ENCODE results near the gene NSMCE1. TPM values are rescaled to one million over a fixed set of nuclear protein-coding genes. Genes with fewer than 3 reads are reported as not detected.

Gene NSMCE1
- total RNA-seq, 1 experiment from 2014 or later: 37.0 TPM

- Mint-ChIP-seq H3K36me3 (ENCODE audit: insufficient read depth, unreplicated experiment) (peaks cover 19% of the 10 kb centered on the region), H3K9me3 (ENCODE audit: unreplicated experiment) (no peaks in the 10 kb centered on the region), H3K27me3 (ENCODE audit: insufficient read depth, unreplicated experiment) (no peaks in the 10 kb centered on the region), H3K4me3 (ENCODE audit: unreplicated experiment) (no peak overlapping the region), H3K27ac (ENCODE audit: unreplicated experiment) (no peak overlapping the region), H3K4me1 (ENCODE audit: low read depth, unreplicated experiment) (peaks cover 6% of the 10 kb centered on the region)
- Histone ChIP-seq H3K4me3 (ENCODE audit: low read depth, low read length) (no peak overlapping the region), H3K4me1 (peaks cover 6% of the 10 kb centered on the region; the same call in 1 of the 2 replicates), H3K36me3 (ENCODE audit: control insufficient read depth, insufficient read depth, low read length) (peaks cover 1% of the 10 kb centered on the region; the same call in 1 of the 2 replicates), H3K9me3 (no peaks in the 10 kb centered on the region), H3K27me3 (replicated peaks; ENCODE audit: control insufficient read depth, insufficient read depth, low read length) (no peaks in the 10 kb centered on the region)
- DNase-seq: no peak
- BruUV-seq (replicated peaks): no TSS peak
- no peak for TF ChIP-seq CTCF (IDR thresholded peaks at IDR 0.05; ENCODE audit: insufficient read depth in 1 of 2, low read depth in 1 of 2, low read length in 1 of 2, severe bottlenecking in 1 of 2, unreplicated experiment in 1 of 2)
- ChIA-PET POLR2A (no interaction called here), CTCF (no interaction called here)
- intact Hi-C loops (cut with micrococcal nuclease; ENCODE audit: unreplicated experiment): no loop called here
These were observed 40.5 kb downstream of the NSMCE1 start for GRCh38 chr16:27228045-27228444.

DNA sequence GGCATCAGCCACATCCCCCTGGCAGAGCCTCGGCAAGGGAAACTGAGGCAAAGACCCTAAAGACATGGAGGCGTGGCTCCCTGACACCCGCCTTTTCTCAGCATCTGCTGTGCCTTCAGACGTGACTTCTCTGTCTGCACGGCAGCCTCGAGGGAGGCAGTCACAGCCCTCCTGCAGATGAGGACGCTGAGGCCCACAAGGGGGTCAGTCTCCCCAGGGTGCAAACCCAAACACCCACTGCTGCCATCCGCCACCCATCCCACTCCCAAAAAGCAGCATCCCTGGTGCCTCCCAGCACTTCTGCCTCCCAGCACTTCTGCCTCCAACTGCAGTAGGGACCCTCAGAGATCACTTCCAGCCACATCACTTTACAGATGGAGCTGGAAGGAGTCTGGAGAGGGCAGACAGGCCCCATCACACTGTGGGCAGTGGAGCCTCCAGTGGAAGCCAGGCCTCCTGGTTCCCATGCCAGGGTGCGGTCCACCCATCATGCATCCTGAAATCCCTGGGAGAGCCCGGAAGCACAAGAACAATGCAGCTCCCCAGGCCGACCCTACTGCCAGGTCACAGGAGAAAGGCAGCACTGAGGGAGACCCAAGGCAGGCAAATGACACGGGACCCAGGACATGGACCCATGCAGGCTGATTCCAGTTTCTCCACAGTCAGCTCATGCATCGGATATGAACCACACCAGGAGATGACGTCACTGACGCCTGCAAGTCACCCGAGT, 41.4 kb downstream of the NSMCE1 start:
- Mint-ChIP-seq H3K4me3 (ENCODE audit: unreplicated experiment) (no peak overlapping the region), H3K9me3 (ENCODE audit: unreplicated experiment) (no peaks in the 10 kb centered on the region), H3K4me1 (ENCODE audit: low read depth, unreplicated experiment) (peaks cover 6% of the 10 kb centered on the region), H3K27ac (ENCODE audit: unreplicated experiment) (no peak overlapping the region), H3K27me3 (ENCODE audit: insufficient read depth, unreplicated experiment) (no peaks in the 10 kb centered on the region), H3K36me3 (ENCODE audit: insufficient read depth, unreplicated experiment) (peaks cover 19% of the 10 kb centered on the region)
- H3K9me3 ChIP-seq: no peaks in the 10 kb centered on the region
- DNase-seq: no peak
- ChIA-PET CTCF (interaction anchor here (1.5 kb wide), 1 partner anchor 48 kb away, joined by 5 read pairs; no protein-coding TSS in a partner anchor), POLR2A (no interaction called here)
- no peak overlapping the region for H3K4me3 ChIP-seq (ENCODE audit: low read depth, low read length)
- H3K4me1 ChIP-seq: peaks cover 6% of the 10 kb centered on the region; the same call in 1 of the 2 replicates
- no peak for TF ChIP-seq CTCF (IDR thresholded peaks at IDR 0.05; ENCODE audit: insufficient read depth in 1 of 2, low read depth in 1 of 2, low read length in 1 of 2, severe bottlenecking in 1 of 2, unreplicated experiment in 1 of 2)
- peaks cover 1% of the 10 kb centered on the region; the same call in 1 of the 2 replicates for H3K36me3 ChIP-seq (ENCODE audit: control insufficient read depth, insufficient read depth, low read length)
- intact Hi-C loops (cut with micrococcal nuclease; ENCODE audit: unreplicated experiment): no loop called here
- no TSS peak for BruUV-seq (replicated peaks)
- no peaks in the 10 kb centered on the region for H3K27me3 ChIP-seq (replicated peaks; ENCODE audit: control insufficient read depth, insufficient read depth, low read length)

DNA sequence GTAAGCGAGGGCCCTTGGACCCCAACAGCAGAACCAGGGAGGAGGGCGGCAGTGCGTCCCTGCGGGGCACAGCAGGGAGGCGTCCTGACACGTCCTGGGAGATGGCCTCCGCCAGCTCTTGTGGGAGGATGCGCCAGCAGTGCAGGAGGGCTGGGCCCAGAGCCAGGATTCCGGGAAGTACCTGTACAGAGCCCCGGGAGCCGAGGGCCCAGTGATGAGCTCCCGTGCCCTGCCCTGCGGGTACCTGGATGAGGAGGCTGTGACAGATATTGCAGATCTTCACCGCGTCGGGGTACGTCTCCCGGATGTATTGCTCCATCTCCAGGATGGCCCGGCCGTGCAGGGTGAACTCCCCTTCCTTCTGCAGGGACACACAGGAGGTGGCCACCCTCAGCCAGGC, 42.1 kb downstream of the NSMCE1 start:
- Histone ChIP-seq H3K4me3 (ENCODE audit: low read depth, low read length) (no peak overlapping the region), H3K36me3 (ENCODE audit: control insufficient read depth, insufficient read depth, low read length) (no peaks in the 10 kb centered on the region), H3K4me1 (peaks cover 6% of the 10 kb centered on the region; the same call in 1 of the 2 replicates), H3K27me3 (replicated peaks; ENCODE audit: control insufficient read depth, insufficient read depth, low read length) (no peaks in the 10 kb centered on the region), H3K9me3 (no peaks in the 10 kb centered on the region)
- H3K4me1 Mint-ChIP-seq (ENCODE audit: low read depth, unreplicated experiment): peaks cover 6% of the 10 kb centered on the region
- no peak for TF ChIP-seq CTCF (IDR thresholded peaks at IDR 0.05; ENCODE audit: insufficient read depth in 1 of 2, low read depth in 1 of 2, low read length in 1 of 2, severe bottlenecking in 1 of 2, unreplicated experiment in 1 of 2)
- no peak overlapping the region for H3K27ac Mint-ChIP-seq (ENCODE audit: unreplicated experiment)
- no peak overlapping the region for H3K4me3 Mint-ChIP-seq (ENCODE audit: unreplicated experiment)
- no peaks in the 10 kb centered on the region for H3K9me3 Mint-ChIP-seq (ENCODE audit: unreplicated experiment)
- DNase-seq: no peak
- H3K36me3 Mint-ChIP-seq (ENCODE audit: insufficient read depth, unreplicated experiment): peaks cover 19% of the 10 kb centered on the region
- BruUV-seq (replicated peaks): no TSS peak
- no peaks in the 10 kb centered on the region for H3K27me3 Mint-ChIP-seq (ENCODE audit: insufficient read depth, unreplicated experiment)
- ChIA-PET POLR2A (interaction anchor here (1.0 kb wide), 1 partner anchor 23 kb away, joined by 6 read pairs; the partner anchor contains the start of gene KDM8), CTCF (interaction anchor here (1.0 to 1.6 kb wide), 5 partner anchors 9 to 149 kb away, joined by 3 to 11 read pairs (median 6); no protein-coding TSS in a partner anchor)
- intact Hi-C loops (cut with micrococcal nuclease; ENCODE audit: unreplicated experiment): no loop called here

Measured in Caco-2 (cell line).